Suppressor macrophage (primary cell): ENCODE results near the gene DNM2.
A peak's percentile ranks its signal among the peaks of the same experiment; 100 is the strongest.
"Not testable (repeated sequence)": the region's sequence is repeated elsewhere in the genome, so short reads cannot be mapped to it uniquely, and the experiment has no call there.

Experiments
- DNase-seq, 4 experiments: peaks; one replicate each; pipeline ENCODE4 v3.0.0-alpha.2; 2020 to 2022

DNM2 gene

DNA sequence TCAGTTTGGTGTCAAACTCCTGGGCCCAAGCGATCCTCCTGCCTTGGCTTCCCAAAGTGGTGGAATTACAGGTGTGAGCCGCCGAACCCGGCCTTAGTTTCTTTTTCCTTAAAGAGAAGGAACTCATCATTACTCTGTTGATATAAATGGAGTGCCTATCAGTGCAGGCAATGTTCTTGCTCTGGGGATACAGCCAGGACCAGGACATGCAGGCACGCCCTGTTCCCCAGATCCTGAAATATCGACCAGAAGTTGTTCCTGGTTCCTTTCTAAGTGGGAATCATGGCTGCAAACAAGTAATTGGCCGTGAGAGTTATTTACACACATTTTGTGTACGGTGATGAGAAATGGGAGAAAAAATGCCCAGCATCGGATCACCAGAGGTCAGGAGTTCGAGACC lies 8.4 kb downstream of the DNM2 start:
- no peak for DNase-seq

DNA sequence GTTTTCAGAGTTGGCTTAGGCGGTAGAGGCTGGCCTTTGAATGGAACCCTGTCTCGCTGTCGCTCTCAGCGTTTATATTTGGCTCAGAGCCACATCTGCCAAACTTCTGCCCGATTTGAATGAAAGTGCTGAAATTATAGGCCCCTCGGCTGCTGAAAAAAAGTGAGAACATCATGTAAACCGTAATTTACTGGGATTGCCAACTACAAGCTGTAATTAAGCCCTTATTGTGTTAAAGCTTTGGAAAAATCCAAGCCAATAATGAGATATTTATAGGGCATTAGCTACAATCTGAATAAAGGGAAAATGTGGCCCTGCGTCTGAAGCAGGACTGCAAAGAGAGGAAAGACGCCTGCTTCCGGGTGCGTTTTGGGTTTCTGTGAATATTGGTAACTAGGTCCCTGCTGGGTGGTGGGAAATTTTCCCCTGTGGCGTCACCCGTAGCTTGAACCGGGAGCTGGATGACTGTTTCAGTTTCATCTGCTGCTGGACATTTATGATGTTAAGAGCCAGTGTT lies 9.9 kb downstream of the DNM2 start:
- DNase-seq = no peak

DNA sequence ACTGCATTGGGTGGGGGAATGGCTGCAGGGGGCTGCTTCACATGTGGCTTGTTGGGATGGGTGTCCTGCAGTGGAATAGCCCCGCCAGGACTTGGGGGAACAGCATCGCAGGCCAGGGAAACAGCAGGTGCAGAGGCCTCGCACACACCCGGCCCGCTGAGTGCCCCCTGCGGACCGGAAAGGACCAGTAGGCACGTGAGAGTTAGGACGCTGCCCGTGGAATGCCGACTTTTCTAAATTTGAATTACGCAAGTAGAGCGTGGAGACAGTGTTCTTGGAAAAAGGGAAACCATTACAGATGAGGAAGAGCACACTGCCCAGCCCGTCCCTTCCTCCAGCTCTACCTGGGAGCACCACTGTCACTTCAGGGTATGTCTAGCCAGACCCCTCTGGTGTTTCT lies 11.5 kb downstream of the DNM2 start:
- DNase-seq = peak; percentile 70 to 84 (median 76)

DNA sequence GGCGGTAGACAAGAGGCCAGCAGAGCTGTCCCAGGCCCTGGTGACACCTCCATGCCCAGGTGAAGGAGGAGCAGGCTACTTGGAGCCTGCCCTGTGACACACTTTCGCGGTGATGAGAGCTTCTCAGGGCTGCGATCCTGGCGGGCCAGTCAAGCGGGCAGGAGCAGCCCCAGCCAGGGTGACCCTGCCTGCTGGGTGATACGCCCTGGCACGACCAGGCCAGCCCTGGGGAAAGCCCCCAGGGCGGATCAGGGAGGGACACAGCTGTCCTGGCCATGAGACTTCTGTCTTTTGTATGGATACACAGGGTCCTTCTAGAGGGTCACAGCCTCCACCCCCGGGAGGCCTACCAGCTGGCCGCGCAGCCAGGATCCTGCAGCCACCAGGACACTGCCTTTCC lies 13.1 kb downstream of the DNM2 start:
- peak in 3 of 4 experiments; percentile 26 to 39 (median 35) for DNase-seq

DNA sequence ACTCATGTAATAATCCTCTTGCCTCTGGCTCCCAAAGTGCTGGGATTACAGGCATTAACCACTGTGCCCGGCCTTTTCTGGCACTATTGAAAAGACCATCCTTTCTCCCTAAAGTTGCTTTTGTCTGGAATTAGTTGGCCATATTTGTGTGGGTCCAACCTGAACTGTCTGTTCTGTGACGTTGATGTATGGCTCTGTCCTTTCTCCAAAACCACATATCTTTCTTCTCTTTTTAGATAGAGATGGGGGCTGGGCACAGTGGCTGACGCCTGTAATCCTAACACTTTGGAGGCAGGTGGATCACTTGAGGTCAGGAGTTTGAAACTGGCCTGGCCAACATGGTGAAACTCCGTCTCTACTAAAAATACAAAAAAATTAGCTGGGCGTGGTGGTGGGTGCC lies 17.9 kb downstream of the DNM2 start:
- no peak for DNase-seq

DNA sequence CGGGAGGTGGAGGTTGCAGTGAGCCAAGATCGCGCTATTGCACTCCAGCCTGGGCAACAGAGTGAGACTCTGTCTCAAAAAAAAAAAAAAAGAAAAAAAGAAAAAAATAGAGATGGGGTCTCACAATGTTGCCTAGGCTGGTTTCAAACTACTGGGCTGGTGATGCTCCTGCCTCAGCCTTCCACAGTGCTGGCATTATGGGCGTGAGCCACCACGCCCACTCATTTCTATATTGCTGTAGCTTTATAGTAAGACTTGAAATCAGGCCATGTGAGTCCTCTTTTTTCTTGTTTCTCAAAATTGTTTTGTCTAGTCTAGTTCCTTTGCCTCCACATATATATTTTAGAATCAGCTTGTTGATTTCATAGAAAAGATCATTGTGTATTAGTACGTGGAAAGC lies 18.3 kb downstream of the DNM2 start:
- DNase-seq = peak in 2 of 4 experiments; percentile 32 to 39

DNA sequence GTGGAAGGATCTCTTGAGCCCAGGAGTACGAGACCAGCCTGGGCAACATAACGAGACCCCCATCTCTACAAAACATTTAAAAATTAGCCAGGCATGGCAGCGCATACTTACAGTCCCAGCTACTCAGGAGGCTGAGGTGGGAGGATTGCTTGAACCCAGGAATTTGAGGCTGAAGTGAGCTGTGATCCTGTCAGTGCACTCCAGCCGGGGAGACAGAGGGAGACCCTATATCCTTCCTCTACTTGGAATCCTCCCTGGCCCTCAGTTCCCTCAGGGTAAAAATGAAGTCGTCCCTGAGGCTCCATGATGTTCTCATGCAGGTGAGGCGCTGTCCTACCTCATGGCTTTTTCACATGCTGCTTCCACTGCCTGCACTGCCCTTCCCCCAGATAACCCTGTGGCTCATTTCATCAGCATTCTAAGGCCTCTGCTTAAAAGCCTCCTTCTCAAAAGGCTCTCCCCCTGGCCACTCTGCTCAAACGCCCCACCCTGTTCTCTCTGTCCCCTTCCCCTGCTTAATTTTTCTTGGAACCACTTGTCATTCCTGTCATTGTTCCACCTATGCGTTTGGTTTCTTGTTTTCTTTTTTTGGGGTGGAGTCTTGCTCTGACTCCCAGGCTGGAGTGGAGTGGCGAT lies 19.2 kb downstream of the DNM2 start:
- DNase-seq = no peak

DNA sequence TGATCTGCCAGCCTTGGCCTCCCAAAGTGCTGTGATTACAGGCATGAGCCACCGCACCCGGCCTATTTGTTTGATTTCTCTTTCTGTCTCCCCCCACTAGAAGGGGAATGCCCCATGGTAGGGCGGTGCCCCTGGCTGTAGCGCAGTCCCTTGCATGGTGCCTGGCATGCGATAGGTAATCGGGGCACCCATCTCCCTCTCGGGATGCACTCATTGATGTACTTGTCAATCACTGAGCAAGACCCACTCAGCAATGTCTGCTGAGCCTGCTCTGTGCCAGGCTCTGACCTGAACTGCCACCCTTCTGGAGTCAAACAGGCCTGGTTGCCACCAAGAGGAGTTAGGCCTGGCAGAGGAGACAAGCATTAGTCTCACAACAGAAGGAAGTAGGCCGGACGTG lies 19.8 kb downstream of the DNM2 start:
- DNase-seq = peak in 1 of 4 experiments; percentile 27

DNA sequence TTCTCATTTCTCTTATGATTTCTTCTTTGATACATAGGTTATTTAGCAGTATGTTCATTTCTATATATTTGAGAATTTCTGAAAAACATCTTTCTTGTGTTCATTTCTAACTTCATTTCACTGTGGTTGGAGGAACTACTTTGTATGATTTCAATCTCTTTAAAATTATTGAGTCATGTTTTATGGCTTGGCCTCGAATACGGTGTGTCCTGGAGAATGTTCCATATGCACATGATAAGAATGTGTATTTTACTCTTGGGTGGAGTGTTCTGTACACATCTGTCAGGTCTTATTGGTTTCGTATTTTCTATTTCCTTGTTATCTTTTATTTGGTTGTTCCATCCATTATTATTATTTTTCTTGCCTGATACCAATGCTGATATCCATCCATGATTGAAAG lies 22.9 kb downstream of the DNM2 start:
- no peak for DNase-seq

DNA sequence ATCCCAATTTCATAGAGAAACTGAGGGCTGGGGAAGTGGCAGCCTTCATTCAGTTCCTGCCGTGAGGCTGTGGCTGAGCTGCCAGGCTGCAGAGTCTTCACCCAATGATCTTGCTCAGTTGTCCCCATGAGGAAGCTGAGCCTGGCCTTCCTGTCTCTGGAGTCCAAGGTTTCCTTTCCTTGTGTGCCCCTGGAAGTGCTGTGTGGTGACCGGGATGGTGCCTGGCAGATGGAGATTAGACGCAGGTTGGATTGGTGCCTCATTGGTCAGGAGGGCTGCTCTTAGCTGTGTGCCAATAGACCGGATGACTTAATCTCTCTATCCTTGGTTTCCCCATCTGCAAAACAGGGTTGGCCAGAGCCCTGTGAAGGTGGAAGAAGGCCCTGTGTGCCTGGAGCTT lies 24.6 kb downstream of the DNM2 start:
- DNase-seq = peak; percentile 27 to 63 (median 56)

DNA sequence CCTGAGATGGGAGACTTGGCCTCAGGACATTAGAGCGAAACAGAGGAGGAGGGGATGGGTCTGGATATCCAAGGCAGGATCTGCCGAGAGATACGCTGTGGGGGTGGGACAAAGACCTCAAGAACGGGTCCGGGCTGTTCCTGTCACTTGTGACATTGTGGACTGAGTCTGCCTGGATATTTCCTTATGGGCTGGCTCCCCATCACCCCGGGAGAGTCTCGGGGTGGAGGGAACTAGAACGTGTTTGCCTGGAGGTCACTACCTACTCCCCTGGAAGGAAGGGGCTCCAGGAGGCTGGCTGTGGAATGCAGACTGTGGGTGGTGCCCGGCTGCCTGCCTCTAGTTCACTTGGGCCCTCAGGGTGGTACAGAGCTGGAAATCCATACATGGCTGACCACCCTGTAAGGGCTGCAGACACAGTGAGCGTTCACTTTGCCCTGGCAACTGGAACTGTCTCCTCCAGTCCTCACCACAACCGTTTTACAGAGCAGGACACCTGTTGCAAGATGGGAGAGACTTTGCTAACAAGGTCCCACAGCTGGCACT lies 26.4 kb downstream of the DNM2 start:
- DNase-seq = no peak

DNA sequence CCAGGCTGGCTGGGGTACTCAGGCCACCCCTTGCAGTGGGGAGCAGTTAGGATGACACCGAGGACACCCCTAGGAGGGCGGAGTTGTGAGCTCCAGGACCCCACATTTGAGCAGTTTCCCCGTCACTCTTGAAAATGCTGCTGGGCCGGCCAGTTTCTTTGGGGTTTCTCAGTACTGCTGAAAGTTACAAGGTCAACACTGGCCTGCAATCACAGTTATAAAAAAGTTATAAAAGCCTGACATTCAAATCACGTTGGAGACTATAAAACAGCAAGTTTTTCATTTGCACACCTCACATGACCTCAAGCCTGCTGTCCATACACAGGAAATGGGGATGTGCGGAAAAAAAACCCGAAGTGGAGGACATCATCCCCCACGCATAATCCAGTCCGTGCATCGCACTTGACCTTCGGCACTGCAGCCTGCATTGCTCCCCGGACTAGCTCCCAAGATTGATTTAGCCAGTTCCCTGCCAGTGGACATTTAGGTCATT lies 27.0 kb downstream of the DNM2 start:
- no peak for DNase-seq

DNA sequence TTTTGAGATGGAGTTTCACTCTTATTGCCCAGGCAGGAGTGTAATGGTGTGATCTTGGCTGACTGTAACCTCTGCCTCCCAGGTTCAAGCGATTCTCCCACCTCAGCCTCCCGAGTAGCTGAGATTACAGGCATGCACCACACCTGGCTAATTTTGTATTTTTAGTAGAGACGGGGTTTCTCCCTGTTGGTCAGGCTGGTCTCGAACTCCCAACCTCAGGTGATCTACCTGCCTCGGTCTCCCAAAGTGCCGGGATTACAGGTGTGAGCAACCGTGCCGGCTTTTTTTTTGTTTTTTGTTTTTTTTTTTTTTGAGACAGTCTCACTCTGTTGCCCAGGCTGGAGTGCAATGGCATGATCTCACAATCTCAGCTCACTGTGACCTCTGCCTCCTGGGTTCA lies 28.6 kb downstream of the DNM2 start:
- not testable (repeated sequence) for DNase-seq

DNA sequence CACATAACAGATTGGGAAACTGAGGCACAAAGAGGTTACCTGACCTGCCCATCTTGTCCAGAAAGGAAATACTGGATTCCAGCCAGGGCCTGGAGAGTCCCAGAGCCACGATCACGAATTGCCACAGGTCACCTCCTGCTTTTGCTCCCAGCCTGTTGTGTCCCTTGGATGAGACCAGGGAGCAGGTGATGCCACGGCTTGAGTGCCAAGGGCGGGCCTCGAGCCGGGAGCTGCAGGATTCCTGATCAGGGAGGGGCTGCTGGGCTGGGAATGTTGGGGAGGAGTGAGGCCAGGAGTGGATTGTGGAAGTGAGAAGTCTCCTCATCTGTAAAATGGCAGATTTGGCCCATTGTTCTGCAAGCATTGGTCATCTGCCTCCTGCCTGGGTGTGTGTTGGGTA lies 29.4 kb downstream of the DNM2 start:
- no peak for DNase-seq

DNA sequence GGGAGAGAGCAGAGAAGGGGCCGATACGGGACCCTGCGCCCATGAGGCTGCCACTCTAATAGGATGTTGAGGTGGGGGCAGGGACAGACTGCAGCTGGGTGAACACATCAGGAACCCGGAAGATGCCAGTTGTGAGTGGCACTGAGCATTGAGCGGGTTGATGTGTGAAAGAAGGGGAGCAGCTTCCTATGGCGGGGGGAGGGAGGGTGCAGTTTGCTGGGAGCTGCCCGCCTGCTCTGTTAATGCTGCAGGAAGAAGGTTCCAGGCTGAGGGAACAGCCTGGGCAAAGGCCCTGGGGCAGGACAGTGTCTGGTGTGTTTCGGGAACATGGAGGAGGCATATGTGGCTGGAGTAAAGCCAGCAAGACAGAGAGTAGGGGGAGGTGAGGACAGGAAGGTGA lies 29.8 kb downstream of the DNM2 start:
- no peak for DNase-seq

DNA sequence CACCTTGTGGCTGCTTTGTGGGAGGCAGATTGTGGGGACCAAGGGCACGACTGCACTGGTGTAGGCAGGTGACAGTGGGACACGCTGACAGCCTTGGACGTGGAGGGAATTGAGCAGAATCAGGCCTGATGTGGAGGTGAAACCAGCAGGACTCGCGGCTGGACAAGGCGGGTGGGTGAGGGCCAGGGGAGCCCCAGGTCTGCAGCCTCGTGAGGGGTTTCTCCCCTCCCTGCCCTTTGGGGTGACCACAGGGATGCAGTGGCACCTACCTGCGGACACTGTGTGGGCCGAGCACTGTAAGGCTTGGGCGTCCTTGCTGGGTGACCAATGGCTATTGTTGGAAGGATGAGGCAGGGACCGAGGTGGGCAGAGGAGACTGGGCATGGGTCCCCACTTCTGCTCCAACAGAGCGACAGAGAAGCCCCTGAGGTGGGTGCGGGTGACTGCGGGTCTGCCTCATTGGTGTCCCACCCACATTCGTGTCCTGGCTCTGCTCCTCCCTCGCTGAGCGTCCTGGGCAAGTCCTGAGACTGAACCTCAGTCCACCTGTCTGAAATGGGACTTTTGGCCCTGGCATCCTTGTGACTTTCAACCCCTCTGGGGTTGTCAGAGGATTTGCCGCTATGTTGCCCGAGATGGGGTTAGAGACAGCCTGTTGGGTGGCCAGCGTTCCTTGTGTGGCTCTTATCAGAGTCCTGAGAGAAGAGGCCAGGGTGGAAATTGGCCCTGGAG lies 30.5 kb downstream of the DNM2 start:
- no peak for DNase-seq

DNA sequence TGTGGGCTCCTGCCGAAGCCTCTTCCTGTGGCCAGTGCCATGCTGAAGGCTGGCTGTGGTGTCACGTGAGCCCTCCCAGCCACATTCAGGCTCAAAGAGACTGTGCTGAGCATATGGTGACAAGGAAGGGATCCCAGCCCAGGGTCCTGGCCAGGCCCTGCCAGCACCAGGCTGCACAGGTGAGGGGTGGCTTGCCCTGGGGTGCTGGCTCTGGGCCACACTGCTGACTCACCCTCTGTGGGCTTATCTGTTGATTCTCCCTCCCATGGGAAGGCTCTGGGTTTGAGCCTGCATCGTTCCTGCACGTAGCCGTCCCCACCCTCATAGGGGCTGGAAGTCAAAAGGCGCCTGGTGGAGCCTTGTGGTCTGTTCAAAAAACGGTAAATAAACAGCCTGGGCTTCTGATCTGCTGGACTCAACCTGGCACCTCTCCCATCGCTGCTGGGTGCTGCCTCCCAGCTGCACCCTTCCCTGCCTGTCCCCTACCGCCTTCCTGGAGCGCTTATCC lies 31.1 kb downstream of the DNM2 start:
- DNase-seq = peak in 3 of 4 experiments; percentile 38 to 52 (median 42)

DNA sequence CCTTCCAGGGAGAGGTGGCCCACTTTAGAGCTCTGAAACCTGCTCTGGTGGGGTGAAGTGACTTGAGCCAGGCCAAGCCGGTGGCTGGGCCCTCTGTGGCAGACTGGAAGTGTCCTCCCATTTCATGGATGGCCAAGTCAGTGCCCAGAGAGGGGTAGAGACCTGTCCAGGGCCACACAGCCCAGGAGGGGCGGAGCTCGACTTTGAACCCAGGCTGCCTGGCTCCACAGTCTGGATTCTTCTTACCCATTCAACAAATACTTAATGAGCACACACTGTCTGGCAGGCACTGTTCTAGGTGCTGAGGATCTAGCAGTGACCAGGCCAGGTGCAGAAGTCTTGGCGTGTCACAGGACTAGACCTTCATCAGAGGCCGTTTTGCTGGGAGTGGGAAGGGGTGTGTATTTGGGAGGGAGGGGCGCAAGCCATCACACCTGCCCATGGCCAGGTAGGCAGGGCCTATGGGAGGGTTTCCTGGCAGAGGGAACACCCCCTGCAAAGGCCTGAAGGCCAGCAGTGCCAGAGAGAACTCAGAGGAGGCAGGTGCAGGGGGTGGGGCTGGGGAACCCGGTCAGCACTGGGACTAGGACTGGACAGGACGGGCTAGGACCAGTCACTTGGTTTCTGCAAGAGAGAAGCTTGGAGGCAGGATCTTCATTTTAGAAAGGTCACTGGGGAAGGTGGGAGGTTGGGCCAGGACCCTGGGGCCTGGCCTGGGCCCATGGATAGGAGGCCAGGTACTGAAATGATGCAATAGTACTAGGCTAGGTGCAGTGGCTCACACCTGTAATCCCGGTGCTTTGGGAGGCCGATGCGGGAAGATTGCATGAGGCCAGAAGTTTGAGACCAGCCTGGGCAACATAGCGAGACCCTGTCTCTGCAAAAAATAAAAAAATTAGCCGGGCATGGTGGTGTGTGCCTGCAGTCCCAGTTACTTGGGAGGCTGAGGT lies 31.8 kb downstream of the DNM2 start:
- no peak for DNase-seq

DNA sequence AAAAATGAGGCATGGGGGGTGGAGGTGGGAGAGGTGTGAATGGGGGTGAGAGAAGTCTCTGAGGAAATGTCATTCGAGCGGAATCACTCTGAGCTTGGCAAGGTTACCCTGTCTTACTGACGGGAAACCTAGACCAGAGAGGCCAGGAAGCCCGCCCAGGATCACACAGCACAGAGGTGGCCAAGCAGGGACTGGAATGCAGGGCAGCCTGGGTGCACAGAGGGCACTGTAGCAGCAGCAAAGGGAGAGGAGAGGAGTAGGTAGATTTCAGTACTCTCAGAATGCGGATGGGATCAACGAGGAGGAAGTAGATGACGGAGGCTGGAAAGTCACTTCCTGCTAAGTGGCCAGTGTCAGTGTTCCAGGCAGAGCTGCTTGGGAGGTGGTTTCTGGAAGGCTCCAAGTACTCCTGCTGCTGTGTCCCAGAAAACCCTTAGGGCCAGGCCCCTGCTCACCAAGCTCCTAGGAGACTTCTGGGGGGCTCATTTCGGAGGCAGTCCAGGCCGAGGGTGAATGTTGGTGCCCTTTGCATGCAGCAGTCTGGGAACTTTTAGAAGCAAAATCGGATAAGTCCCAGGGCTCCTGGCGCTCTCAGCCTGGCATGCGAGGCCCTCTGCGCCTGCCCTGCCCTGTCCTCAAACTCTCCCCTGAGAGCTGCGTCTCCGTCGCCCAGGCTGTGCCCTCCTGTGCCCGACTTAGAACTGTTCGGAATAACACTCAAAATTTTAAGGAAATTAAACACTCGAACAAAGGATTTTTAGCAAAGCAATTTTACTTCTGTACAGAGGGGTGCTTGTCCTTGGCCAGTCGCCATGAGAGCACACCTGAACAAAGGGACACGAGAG lies 33.5 kb downstream of the DNM2 start:
- DNase-seq = peak; percentile 72 to 85 (median 84)

DNA sequence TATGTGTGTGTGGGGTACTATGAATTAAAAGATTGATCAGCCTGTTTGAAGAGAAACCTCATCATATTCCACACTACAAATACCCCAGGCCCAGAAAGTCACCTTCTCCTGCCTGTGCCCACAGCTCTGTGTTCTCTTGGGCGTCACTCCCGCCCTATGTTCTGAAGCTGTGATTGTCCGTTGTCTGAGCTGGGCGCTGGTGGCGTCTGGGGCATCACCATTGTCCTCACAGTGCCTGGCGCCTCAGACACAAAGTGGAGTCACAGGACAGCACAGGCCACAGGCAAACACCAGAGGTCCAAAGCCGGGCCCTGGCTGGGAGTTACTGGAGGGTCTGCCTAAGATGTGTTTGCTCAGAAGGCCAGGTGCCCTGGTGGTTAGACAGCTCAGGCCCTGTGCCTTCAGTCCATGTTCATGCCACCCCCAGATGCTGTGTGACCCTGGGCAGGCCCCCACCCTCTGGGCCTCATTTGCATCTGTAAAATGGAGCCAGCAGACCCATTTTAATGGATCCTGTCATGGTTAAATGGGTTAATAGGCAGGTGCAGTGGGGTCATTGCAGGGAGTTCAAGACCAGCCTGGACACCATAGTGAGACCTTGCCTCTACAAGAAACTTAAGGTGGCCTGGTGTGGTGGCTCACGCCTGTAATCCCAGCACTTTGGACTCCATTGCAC lies 34.5 kb downstream of the DNM2 start:
- DNase-seq = no peak
